ENCODE results near the gene HIGD1C.
"Not testable (repeated sequence)": the region's sequence is repeated elsewhere in the genome, so short reads cannot be mapped to it uniquely, and the experiment has no call there.

HIGD1C gene

DNA sequence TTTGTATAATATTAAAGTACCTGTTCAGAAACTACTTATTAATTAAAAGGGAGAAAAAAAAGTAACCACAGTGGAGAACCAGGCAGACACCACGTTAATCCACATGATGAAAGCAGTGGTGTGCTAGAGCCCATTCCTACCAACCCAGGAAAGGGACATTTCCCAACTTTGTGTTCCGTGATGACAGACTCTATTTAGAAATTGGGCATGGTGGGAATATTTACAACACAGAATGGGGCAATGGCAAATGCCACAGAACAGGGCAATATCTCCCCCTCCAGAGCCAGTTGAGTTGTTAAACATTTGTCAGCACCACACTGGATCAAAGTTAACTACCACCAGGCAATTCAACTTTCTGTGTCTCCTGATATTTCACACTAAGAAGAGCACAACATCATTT, 1.2 kb upstream of the HIGD1C start:
- Mint-ChIP-seq H3K27ac (no peak overlapping the region), H3K27me3 (no peaks in the 10 kb centered on the region), H3K9me3 (ENCODE audit: low read depth) (no peaks in the 10 kb centered on the region), H3K36me3 (peaks cover 2% of the 10 kb centered on the region), H3K4me1 (ENCODE audit: low read depth) (no peaks in the 10 kb centered on the region), H3K4me3 (no peak overlapping the region)

DNA sequence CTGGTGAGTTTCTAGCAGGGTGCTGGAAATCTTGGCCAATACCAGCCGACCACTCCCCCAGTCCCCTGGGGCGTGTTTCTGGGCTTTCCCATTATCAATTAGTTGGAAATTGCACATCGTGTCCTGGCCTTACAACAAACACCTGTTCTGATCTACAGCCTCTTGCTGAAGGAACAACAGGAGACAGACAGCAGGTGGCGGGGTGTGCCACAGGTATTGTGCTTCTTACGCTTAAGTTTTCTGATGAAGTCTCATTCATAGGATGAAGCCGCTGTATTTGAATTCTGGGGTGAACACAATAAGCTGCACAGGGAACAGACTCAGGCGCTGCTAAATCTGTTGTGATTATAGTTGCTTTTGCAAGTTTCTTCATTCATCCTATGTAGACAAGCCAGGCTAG, 703 bp downstream of the HIGD1C start:
- Mint-ChIP-seq H3K27ac (no peak overlapping the region), H3K4me1 (ENCODE audit: low read depth) (no peaks in the 10 kb centered on the region)

DNA sequence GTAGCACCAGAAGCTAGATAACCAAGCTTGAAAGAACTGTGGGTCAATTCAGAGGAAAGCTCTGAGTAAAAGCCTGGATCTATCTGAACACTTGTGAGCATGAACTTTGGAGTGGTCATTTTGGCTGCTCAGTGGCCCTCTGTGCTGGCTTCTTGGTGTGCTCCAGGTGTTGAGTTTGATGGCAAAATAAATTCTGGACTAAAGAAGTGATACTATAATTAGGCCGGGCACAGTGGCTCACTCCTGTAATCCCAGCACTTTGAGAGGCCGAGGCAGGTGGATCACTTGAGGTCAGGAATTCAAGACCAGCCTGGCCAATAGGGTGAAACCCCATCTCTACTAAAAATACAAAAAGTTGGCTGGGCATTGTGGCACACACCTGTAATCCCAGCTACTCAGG, 2.4 kb downstream of the HIGD1C start:
- H3K4me1 Mint-ChIP-seq (ENCODE audit: low read depth); H3K4me3 Mint-ChIP-seq; H3K36me3 Mint-ChIP-seq; H3K27me3 Mint-ChIP-seq; H3K27ac Mint-ChIP-seq; H3K9me3 Mint-ChIP-seq (ENCODE audit: low read depth): not testable (repeated sequence)

More for the DNA sequence above, 703 bp downstream of the HIGD1C start:
- no peaks in the 10 kb centered on the region for H3K36me3 Mint-ChIP-seq
- no peaks in the 10 kb centered on the region for H3K9me3 Mint-ChIP-seq (ENCODE audit: low read depth)
- H3K27me3 Mint-ChIP-seq, result no peaks in the 10 kb centered on the region
- H3K4me3 Mint-ChIP-seq, result no peak overlapping the region

DNA sequence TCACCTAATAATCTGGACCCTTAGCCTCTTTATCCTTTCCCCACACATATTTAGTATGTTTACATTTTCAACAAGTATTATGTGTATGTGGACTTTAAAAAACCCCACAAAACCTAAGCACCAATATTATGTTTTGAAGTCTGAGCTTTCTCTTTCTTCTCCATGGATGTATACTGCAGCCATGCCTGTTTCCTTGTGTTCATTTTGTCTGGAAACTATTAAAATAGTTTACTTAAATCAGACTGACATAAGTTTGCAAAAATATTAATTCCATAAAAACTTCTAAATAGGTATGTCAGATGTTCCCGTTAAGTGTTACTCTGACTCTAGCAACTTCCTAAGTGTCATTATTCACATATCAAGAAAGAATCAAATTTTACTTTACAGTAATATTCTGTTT, 2.9 kb downstream of the HIGD1C start:
- H3K27me3 Mint-ChIP-seq, result no peaks in the 10 kb centered on the region
- no peaks in the 10 kb centered on the region for H3K9me3 Mint-ChIP-seq (ENCODE audit: low read depth)
- no peak overlapping the region for H3K4me3 Mint-ChIP-seq
- H3K27ac Mint-ChIP-seq, result no peak overlapping the region
- no peaks in the 10 kb centered on the region for H3K36me3 Mint-ChIP-seq
- H3K4me1 Mint-ChIP-seq (ENCODE audit: low read depth), result peaks cover 5% of the 10 kb centered on the region

DNA sequence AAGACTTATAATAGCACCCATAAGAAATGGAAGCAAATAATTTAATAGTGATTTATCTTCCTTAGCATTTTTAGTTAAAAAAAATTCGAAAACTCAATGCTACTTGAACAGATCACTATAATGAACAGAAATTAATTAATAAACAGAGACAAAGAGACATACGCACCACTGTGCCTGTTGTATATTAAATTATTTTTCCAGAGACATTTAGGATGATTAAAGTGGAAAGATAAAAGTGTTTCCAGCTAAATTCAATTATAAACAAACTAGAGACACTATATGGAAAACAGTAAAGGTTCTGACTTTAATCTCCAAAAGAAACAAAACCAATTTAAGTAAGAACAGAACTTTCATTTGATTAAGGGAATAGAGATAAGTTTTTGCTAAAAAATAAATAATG, 3.4 kb downstream of the HIGD1C start:
- Mint-ChIP-seq H3K36me3 (peaks cover under 1% of the 10 kb centered on the region), H3K4me1 (ENCODE audit: low read depth) (peaks cover 6% of the 10 kb centered on the region), H3K27me3 (no peaks in the 10 kb centered on the region), H3K9me3 (ENCODE audit: low read depth) (no peaks in the 10 kb centered on the region), H3K4me3 (no peak overlapping the region), H3K27ac (no peak overlapping the region)

DNA sequence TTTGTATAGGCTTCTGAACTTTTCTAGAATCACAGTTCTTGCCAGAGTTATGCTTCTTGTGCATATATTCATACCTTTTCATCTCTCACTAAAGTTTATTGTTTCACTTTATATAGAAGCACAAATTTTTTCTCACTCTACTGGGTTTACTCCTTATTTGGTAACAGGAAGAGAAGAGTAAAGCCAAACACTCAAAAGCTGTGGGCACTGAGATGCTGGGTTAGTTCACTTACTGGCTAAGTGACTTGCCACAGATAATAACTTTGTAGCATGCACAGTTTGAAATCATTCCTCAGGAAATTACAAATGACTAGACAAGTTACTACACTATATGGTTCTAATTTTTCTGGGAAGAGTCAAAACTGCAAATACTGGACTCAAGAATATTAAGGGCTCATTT, 7.8 kb downstream of the HIGD1C start:
- no peaks in the 10 kb centered on the region for H3K27me3 Mint-ChIP-seq
- peaks cover 2% of the 10 kb centered on the region for H3K36me3 Mint-ChIP-seq
- H3K9me3 Mint-ChIP-seq (ENCODE audit: low read depth), result no peaks in the 10 kb centered on the region
- no peak overlapping the region for H3K27ac Mint-ChIP-seq
- H3K4me3 Mint-ChIP-seq, result no peak overlapping the region
- H3K4me1 Mint-ChIP-seq (ENCODE audit: low read depth), result peaks cover 8% of the 10 kb centered on the region

DNA sequence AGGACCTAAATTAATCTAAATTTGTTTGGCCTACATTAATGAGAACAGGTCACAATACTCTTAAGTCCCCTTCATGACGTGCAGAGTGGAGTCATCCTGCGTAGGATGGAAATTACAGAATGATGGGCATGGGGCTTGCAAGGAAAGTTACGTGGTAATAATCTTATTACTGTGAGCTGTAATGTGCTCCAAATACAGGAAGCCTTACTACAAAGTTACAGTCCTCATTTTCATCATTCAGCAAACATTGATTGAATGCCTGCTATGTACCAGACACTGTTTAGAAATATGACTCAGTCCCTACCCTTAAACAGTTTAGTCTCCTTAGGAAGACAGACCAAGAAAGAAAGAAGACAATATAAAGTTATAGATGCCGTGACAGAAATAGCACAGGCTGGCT, 9.4 kb downstream of the HIGD1C start:
- Mint-ChIP-seq H3K27ac (no peak overlapping the region), H3K36me3 (peaks cover 5% of the 10 kb centered on the region), H3K4me3 (no peak overlapping the region), H3K9me3 (ENCODE audit: low read depth) (no peaks in the 10 kb centered on the region), H3K4me1 (ENCODE audit: low read depth) (peaks cover 8% of the 10 kb centered on the region), H3K27me3 (no peaks in the 10 kb centered on the region)

DNA sequence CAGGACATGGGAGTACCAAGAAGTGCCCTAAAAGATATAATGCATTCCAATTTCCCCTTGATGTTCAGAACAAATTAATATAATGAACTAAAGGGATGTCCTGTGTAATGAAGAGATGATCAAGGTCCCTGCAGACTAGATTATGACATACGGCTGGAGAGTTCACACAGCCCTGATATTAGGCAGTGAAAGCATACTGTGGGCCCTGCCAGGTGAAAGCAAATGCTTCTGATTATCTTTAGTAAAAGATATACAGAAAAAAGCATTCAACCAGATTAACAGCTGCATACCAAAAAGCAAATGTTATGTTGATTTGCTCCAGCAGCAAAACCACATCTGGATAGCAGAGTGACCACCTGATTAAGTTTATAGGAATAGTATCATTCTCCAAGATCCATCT, 12.1 kb downstream of the HIGD1C start:
- H3K4me3 Mint-ChIP-seq, result no peak overlapping the region
- no peaks in the 10 kb centered on the region for H3K9me3 Mint-ChIP-seq (ENCODE audit: low read depth)
- peaks cover 10% of the 10 kb centered on the region for H3K36me3 Mint-ChIP-seq
- no peak overlapping the region for H3K27ac Mint-ChIP-seq
- peaks cover 8% of the 10 kb centered on the region for H3K4me1 Mint-ChIP-seq (ENCODE audit: low read depth)
- no peaks in the 10 kb centered on the region for H3K27me3 Mint-ChIP-seq

DNA sequence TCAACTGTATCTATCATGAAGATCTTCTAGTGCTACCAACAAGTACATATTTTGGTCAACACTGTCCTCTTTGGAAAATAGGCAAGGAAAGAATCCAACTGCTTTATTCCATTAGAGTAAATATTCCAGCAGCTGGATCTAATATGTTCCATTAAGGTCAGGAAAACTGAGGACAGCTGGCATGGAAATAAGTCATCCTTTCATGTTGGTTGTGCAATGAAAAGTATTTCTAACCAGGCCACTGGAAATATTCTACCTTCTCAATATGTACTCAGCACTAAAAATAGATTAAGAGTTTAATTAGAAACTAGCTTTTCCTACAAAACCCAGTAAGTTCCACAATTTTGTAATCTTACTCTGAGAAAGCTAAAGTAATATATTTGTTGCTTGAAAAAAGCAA, 19.6 kb downstream of the HIGD1C start:
- Mint-ChIP-seq H3K27me3 (no peaks in the 10 kb centered on the region), H3K4me3 (no peak overlapping the region), H3K27ac (no peak overlapping the region), H3K9me3 (ENCODE audit: low read depth) (no peaks in the 10 kb centered on the region), H3K4me1 (ENCODE audit: low read depth) (no peaks in the 10 kb centered on the region), H3K36me3 (peaks cover 20% of the 10 kb centered on the region)

DNA sequence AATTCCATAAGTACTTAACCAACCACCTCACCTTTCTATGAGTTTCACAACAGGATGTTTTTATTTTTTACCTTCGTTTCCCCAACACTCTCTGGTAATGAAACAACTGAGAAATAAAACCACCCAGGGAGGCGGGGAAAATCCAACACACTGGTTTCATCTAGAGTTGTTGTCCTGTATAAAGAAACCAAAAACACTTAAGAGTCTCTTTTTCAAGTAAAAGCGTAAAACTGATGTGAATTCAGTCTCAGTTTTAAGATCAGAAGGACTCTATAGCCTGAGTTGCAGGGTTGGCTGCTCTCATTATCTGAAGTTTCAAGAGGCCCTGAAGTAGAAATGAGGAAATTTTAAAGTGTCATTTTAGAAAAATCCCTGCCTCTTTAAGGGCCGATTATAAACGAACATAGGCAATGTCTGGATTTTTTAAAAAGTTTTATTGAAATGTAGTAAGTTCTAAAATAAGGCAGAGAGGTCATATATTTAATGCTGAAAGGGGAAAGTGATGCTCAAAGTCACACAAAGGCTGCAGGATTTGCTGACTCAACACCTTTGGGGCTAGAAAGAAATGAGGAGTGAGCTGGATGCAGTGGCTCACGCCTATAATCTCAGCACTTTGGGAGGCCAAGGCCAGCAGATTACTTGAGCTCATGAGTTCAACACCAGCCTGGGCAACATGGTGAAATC, 27.2 kb downstream of the HIGD1C start:
- H3K4me3 Mint-ChIP-seq, result no peak overlapping the region
- H3K27me3 Mint-ChIP-seq, result no peaks in the 10 kb centered on the region
- peaks cover 11% of the 10 kb centered on the region for H3K36me3 Mint-ChIP-seq
- peaks cover 15% of the 10 kb centered on the region for H3K4me1 Mint-ChIP-seq (ENCODE audit: low read depth)
- peak overlapping the region; percentile 77 for H3K27ac Mint-ChIP-seq
- H3K9me3 Mint-ChIP-seq (ENCODE audit: low read depth), result no peaks in the 10 kb centered on the region

DNA sequence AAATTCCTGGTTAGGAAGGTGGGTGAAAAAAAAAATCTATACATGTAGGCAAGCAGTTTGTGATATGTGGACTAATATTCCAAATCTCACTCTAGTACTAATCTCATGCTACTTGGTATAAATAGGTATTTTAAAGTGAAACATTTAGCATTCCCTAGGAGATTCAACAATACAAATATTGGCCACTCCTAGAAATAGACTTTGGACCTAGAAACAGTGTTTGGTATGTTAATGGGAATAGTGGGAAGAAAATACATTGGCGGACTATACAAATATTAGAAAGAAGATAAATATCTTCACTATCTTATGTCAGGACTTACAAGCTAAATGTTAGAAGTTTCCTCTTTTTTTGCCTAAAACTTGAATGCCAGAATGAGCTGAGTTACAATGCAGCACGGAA, 28.2 kb downstream of the HIGD1C start:
- Mint-ChIP-seq H3K4me3 (no peak overlapping the region), H3K27ac (peak overlapping the region; percentile 28), H3K9me3 (ENCODE audit: low read depth) (no peaks in the 10 kb centered on the region), H3K4me1 (ENCODE audit: low read depth) (peaks cover 25% of the 10 kb centered on the region), H3K27me3 (no peaks in the 10 kb centered on the region), H3K36me3 (peaks cover 11% of the 10 kb centered on the region)

DNA sequence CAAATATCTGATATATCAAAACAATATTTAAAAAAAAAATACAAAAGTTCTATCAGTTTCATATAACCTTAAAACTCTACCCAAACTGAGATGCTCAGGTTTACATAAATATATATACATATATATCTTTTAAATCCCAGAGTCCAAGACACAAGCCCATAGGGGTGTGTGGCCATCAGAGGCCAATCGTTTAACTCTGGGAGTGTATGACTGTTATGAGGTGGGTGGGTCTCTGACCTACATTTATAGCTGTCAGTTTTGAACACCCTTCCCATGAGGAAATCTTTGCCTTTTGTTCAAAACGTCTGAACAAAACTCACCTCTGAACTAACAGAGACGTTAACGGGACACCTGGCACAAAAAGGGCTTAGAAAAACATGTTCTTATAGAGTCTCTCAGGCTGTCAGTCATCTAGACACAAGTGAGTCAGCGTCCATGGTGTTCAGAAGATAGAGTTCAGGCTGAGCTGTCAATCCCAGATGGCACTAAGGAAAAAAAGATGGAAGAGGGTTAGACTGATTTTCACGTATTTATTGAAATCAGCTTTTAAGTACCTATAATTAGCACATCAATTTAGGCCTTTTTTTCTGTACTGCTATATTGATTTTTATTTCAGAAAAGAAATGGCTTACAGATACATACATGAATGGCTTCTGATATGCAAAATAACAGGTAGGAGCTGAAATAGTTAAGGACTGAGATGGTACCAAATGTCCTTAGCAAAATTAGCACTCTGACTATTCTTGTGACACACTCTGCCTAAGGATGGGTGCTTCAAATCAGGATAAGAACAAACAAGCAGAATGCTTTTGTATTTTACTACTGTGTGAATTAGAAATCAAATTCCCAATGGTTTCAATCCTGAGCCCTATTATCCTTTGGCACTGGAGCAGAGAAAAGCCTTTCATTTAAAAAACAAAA, 29.2 kb downstream of the HIGD1C start:
- H3K4me1 Mint-ChIP-seq (ENCODE audit: low read depth), result peaks cover 33% of the 10 kb centered on the region
- H3K36me3 Mint-ChIP-seq, result peaks cover 8% of the 10 kb centered on the region
- H3K9me3 Mint-ChIP-seq (ENCODE audit: low read depth), result no peaks in the 10 kb centered on the region
- H3K27ac Mint-ChIP-seq, result no peak overlapping the region
- H3K27me3 Mint-ChIP-seq, result no peaks in the 10 kb centered on the region
- no peak overlapping the region for H3K4me3 Mint-ChIP-seq

DNA sequence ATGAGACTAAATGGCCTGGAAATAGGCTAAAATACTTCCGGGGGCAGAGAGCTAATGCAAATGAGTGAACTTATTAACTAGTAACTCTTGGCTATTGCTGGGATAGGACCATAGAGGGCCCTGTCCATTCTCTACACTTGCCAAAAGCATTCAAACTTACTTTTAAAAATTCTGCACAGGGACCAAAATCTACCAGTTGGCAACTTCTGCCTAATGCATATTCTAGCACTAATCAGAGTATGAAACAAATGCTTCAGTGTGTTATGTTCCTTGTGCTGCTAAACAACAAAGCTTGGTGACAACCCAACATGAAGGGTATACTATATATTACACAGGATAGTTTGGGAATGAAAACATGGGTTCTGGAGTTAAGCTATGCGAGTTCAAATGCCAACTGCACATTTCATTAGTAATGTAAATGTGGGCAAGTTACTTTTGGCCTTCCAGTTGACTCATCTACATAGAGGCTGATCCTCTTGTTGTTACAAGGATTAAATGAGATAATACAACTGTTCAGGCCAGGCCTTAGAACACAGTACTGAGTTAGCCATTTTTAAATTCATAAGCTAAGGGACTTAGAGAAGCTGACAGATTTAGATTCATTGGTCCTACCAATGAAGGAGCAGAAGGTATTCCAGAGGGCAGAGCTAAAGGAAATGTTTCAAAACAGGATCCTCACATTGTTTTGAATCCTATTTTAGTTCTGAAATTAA, 32.4 kb downstream of the HIGD1C start:
- peak overlapping the region; percentile 92 for H3K27ac Mint-ChIP-seq
- H3K9me3 Mint-ChIP-seq (ENCODE audit: low read depth), result no peaks in the 10 kb centered on the region
- H3K27me3 Mint-ChIP-seq, result no peaks in the 10 kb centered on the region
- peaks cover 7% of the 10 kb centered on the region for H3K36me3 Mint-ChIP-seq
- no peak overlapping the region for H3K4me3 Mint-ChIP-seq
- H3K4me1 Mint-ChIP-seq (ENCODE audit: low read depth), result peaks cover 31% of the 10 kb centered on the region

DNA sequence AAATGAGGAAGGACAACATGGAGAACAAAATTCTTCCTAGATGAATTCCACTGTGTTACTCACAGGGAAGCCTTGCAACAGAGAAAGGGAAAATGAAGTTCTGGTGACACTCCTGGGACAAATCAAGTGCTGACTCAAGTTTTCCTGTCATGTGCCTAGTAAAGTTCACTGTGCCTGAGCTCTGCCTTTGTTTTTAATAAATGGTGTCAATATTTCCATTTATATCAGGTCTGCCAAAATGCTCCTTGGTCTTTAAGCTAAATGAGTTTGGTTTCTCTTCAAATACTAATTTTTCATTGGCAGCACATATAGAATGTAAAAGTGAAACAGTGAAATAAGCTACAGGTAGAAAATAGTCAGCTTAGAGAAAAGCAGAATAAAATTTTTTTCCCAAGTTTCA, 33.0 kb downstream of the HIGD1C start:
- H3K9me3 Mint-ChIP-seq (ENCODE audit: low read depth), result no peaks in the 10 kb centered on the region
- H3K27ac Mint-ChIP-seq, result peak overlapping the region; percentile 92
- no peaks in the 10 kb centered on the region for H3K27me3 Mint-ChIP-seq
- H3K4me1 Mint-ChIP-seq (ENCODE audit: low read depth), result peaks cover 30% of the 10 kb centered on the region
- H3K4me3 Mint-ChIP-seq, result peak overlapping the region; percentile 40
- peaks cover 5% of the 10 kb centered on the region for H3K36me3 Mint-ChIP-seq

Measured in activated naive CD8-positive, alpha-beta T cell (primary cell).